ENCODE measurements around the gene SEPHS2. TPM values are rescaled to one million over a fixed set of nuclear protein-coding genes. Genes with fewer than 3 reads are reported as not detected.
"Not testable (repeated sequence)": the region's sequence is repeated elsewhere in the genome, so short reads cannot be mapped to it uniquely, and the experiment has no call there.

Gene SEPHS2, protein sequence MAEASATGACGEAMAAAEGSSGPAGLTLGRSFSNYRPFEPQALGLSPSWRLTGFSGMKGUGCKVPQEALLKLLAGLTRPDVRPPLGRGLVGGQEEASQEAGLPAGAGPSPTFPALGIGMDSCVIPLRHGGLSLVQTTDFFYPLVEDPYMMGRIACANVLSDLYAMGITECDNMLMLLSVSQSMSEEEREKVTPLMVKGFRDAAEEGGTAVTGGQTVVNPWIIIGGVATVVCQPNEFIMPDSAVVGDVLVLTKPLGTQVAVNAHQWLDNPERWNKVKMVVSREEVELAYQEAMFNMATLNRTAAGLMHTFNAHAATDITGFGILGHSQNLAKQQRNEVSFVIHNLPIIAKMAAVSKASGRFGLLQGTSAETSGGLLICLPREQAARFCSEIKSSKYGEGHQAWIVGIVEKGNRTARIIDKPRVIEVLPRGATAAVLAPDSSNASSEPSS
- 4.0 and 5.0 TPM in 2 replicates for polyA plus RNA-seq (2014; cell fraction: cytosol; rRNA removed)
- 1.1 and 8.8 TPM in 2 replicates for polyA plus RNA-seq (2014; cell fraction: nucleus; rRNA removed)

DNA sequence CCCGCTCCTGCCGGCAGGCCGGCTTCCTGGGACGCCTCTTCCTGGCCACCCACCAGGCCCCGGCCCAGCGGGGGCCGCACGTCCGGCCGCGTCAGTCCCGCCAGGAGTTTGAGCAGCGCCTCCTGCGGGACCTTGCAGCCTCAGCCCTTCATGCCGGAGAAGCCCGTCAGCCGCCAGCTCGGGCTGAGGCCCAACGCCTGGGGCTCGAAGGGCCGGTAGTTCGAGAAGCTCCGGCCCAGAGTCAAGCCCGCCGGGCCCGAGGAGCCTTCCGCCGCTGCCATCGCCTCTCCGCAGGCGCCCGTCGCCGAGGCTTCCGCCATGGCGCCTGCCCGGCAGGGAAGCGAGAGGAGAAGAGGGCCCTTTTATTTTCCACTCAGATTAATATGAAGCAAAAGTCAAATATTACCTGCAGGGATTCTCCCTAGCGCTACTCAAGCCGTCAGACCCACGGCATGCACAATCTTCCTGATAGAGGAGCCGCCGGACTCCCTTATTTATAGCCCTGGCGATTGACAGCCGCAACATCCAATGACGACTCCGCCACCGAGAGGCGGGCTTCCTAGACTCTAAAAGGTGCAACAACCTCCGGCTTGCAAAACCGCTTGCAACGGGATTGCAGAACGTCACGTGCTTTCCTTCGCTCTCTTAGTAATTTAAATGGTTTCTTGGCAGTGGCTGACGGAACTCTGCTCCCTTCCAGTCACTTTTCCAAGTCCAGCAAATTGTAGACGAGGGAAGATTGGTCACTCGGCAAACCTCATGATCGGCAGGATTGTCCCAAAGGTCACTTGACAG, at the start of gene SEPHS2:
TSS of gene SEPHS2 (minus strand) at position 467 of the 795 bp plus-strand sequence. CDS start at position 320, 147 bp downstream.
- peak; percentile 98 for DNase-seq (ENCODE audit: low spot score)

DNA sequence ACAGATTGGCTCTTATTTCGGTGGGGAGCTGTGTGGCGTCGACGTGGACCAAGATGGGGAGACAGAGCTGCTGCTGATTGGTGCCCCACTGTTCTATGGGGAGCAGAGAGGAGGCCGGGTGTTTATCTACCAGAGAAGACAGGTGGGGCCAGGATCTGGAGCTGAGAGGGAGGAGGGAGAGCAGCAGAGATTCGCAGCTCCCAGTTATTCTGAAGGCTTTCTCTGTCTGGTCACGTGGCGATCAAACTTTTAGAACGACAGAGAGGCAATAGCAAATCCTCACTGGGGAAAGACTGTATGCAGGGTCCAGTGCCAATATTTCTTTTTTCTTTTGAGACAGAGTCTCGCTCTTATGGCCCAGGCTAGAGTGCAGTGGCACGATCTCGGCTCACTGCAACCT, 49.0 kb upstream of the SEPHS2 start:
- DNase-seq (ENCODE audit: low spot score), result no peak

DNA sequence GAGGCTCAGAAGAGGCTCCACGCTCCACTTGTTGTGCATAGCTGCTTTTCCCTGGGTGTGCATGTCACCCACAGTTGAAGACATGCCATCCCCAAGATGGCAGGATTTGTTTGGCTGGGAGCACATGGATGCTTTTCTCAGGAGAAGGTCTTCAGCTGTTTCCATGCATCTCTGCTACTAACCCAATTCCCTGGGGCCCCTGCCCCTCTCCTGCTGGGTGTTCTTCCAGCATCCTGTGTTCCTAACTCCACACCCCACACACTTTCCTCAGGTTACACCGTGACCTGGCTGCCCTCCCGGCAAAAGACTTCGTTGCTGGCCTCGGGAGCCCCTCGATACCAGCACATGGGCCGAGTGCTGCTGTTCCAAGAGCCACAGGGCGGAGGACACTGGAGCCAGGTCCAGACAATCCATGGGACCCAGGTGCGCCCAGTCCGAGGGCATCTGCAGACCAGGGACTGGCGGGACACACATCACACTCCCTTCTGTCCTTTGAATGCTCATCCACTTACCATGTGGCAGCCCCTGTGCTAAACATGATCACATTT, 48.3 kb upstream of the SEPHS2 start:
- DNase-seq (ENCODE audit: low spot score), result no peak

DNA sequence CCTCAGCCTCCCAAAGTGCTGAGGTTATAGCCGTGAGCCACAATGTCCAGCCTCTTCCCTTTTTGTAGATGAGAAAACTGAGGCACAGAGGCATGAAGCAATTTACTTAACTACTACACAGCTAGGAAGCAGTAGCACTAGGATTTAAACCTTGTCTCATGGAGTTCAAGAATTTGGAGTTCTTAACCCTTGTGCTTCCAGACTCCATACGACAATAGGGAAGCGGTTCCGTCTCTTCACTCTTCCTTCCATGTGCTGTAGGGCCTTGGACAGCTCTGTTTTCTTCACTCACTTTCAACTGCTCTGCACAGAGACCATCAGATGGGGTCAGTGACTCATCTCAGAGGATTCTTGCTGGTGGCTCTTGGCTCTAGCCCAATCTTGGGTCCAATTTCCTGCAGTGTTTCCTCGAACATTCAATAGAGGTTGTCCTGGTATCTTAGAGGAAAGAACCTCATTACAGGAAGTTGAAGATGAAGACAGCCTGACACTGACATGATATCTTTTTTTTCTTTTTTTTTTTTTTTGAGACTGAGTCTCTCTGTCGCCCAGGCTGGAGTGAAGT, 46.2 kb upstream of the SEPHS2 start:
- DNase-seq (ENCODE audit: low spot score), result no peak

DNA sequence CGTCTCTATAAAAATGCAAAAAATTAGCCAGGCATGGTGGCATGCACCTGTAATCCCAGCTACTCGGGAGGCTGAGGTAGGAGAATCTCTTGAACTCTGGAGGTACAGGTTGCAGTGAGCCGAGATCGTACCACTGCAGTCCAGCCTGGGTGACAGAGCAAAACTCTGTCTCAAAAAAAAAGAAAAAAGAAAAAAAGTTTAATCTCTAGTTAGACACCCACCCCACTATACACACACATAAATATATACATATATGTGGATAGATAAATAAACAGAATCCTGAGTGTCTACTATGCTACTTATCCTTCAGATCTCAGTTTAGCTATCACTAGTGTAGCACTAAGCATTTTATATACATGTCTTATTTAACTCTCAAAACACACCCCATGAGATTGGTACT, 45.6 kb upstream of the SEPHS2 start:
- DNase-seq (ENCODE audit: low spot score), result no peak

DNA sequence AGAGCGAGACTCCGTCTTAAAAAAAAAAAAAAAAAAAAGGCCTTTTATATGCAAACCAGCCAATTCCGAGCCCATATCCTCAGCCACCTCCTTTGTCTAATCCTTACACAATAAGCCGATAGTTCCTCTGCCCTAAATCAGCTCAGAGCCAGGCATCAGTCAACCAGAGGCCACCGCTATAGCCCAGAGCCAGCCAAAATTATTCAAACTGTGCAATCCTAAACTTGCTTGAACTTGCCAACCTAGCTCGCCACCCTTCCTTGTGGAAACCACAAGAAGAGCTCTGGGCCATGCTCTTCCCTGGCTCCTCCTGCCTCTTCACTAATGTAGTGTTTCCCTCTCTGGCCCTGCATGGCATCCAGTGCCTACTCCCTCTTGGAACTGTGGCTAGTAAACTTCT, 44.5 kb upstream of the SEPHS2 start:
- DNase-seq (ENCODE audit: low spot score), result no peak

DNA sequence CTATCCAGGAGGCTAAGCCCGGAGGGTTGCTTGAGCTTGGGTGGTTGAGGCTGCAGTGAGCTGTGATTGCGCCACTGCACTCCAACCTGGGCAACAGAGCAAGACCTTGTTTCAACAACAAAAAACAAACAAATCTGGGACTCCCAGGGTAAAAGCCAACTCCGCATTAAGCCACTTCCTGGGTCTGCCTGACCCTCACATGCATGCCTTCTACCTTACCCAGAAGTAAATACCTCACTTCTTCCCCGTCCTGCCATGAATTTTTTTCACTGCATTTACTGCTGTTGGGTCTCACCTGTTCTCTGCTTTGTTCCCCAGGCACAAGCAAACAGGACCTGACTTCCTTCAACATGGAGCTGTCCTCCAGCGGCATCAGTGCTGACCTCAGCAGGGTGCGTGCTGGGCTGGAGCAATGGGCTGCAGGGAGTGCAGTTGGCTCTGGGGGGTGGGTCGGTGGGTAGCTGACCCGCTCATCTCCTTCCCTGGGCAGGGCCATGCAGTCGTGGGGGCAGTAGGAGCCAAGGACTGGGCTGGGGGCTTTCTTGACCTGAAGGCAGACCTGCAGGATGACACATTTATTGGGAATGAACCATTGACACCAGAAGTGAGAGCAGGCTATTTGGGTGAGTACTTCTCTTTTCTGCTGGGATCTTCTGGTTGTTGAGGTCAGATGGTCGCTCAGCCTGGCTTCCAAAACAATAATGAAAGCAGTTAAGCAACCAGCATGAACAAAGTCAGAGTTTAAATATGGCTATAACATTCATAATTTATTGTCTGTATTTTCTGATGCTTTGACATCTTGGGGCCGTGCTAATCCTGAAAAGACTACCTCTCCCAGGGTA, 43.3 kb upstream of the SEPHS2 start:
- no peak for DNase-seq (ENCODE audit: low spot score)

DNA sequence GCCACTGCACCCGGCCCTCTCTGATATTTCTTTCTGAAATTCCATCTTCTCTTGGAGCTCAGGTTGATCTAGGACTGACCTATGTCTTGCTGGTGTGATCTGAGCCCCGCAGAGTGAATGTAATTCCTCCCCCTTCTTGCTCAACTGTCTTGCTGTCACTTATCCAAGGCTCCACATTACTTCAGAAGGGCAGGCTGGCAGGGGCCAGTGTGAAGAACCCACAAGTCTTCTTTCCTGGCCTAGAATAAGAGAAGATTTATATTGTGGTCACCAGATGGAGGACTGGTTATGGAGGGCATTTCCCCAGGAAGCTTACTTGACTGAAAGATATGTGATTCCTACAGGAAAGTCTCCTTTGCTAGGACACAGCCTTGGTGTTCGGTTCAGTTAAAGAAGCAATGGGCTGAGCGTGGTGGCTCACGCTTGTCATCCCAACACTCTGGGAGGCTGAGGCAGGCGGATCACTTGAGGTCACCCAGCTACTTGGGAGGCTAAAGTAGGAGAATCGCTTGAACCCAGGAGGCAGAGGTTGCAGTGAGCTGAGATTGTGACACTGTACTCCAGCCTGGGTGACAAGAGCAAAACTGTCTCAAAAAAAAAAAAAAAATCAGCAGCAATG, 40.3 kb upstream of the SEPHS2 start:
- no peak for DNase-seq (ENCODE audit: low spot score)

DNA sequence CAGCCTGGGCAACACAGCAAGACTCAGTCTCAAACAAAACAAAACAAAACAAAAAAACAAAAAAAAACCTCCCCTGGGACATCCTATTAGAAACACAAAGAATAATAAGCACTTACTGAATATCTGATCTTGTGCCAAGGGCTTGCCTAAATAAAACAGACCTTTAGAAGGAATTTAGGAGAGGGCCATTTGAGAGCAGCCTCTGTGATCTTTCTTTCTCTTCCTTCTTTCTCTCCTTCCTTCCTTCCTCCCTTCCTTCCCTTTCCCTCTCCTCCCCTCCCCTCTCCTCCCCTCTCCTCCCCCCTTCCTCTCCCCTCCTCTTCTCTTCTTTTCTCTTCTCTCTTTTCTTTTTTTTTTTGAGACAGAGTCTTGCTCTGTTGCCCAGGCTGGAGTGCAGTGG, 39.2 kb upstream of the SEPHS2 start:
- no peak for DNase-seq (ENCODE audit: low spot score)

DNA sequence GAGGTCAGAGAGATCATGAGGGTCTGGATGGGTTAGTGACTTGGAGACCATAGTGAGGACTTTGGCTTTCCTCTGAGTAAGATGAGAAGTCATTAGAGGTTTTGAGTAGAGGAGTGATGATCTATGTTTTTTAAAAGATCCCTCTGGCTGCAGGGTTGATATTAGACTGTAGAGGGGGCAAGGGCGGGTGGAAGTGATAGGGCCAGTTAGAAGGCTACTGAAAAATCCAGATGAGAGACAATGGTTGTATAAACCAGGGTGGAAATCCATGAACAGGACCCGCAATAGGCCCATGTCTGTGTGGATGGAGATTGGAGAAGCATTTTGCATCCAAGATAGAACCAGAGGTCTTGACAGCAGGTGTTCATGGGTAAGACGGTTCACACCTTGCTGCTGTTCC, 36.7 kb upstream of the SEPHS2 start:
- no peak for DNase-seq (ENCODE audit: low spot score)

DNA sequence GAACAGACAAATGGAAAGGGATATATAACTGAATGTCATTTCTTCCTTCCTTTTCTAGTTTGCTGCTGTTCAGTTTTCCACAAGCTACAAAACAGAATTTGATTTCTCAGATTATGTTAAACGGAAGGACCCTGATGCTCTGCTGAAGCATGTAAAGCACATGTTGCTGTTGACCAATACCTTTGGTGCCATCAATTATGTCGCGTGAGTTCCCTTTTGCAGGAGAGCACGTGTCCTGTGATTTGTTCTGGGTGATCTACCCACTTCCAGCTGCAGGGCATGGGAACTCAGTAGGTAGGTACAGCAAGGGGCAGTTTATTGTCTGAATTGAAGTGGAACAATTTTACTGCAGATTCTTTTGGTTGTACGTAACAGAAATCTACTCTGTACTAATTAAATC, 35.7 kb upstream of the SEPHS2 start:
- DNase-seq (ENCODE audit: low spot score), result no peak

DNA sequence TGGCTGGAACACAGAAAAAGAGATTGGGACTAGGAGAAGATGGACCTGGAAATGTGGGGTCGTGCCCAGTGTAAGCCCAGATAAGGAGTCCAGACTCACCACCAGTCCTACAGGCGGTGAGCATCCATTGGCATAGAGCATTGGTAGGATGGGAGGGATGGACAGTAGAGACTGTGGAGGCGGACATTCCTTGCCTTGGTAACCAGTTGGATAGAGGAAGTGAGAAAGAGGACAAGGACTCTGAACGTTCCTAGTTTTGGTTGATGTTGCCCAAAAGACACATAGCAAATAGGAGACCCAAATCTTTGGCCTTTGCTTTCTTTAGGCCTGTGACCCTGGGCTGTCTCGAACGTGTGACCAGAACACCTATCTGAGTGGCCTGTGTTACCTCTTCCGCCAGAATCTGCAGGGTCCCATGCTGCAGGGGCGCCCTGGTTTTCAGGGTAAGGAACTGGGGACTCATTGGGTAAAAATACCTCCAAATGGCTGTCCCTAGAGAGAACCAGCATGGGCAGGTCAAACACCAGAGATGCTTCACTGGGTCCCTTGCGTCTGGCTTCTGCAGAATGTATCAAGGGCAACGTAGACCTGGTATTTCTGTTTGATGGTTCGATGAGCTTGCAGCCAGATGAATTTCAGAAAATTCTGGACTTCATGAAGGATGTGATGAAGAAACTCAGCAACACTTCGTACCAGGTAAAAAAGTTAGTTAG, 33.2 kb upstream of the SEPHS2 start:
- no peak for DNase-seq (ENCODE audit: low spot score)

DNA sequence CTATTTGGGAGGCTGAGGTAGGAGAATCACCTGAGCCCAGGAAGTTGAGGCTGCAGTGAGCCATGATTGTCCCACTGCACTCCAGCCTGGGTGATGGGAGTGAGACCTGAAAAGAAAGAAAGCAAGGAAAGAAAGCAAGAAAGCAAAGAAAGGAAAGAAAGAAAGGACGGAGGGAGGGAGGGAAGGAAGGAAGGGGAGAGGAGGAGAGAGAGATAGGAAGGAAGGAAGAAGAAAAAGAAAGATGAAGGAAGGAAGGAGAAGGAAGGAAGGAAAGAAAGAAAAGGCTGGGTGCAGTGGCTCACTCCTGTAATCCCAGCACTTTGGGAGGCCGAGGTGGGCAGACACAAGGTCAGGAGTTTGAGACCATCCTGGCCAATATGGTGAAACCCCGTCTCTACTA, 32.1 kb upstream of the SEPHS2 start:
- not testable (repeated sequence) for DNase-seq (ENCODE audit: low spot score)

DNA sequence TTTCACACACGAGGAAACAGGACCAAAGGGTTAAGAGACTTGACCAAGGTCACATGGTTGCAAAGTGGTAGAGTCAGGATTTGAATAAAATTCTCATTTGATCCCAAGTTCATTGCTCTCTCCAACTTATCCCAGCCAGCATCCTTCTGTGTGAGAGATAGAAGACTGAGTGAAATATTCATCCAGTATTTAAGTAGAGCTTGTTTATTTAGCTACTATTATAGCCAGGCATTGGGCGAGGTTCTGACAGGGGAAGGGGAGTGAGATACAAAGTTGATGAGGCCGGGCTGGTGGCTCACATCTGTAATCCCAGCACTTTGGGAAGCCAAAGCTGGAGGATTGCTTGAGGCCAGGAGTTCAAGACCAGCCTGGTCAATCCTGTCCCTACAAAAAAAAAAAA, 31.3 kb upstream of the SEPHS2 start:
- no peak for DNase-seq (ENCODE audit: low spot score)

DNA sequence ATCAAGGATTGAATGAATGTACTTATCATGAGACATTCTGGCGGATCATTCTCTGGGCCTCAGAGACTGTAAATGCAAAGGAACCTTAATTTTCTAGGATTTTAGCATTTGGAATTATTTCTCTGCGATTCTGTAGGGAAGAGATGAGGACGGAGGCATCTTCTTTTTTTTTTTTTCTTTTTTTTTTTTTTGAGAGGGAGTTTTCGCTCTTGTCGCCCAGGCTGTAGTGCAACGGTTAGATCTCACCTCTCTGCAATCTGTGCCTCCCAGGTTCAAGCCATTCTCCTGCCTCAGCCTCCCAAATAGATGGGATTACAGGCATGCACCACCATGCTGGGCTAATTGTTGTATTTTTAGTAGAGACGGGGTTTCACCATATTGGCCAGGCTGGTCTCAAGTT, 29.0 kb upstream of the SEPHS2 start:
- DNase-seq (ENCODE audit: low spot score), result no peak

DNA sequence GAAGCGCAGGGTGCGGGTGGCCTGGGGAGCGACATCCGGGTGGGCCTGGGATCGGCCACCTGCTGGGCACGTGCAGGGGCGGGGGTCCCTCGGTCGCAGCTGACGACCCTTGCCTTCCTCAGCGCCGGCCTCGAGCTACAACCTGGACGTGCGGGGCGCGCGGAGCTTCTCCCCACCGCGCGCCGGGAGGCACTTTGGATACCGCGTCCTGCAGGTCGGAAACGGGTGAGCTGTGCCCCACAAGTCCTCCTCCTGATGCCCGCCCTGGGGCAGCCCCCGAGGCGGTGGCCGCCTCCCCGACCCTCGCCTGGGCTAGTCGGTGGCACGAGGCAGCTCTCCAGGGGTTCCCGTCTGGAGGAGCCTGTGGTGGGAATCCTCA, 28.4 kb upstream of the SEPHS2 start:
- no peak for DNase-seq (ENCODE audit: low spot score)

DNA sequence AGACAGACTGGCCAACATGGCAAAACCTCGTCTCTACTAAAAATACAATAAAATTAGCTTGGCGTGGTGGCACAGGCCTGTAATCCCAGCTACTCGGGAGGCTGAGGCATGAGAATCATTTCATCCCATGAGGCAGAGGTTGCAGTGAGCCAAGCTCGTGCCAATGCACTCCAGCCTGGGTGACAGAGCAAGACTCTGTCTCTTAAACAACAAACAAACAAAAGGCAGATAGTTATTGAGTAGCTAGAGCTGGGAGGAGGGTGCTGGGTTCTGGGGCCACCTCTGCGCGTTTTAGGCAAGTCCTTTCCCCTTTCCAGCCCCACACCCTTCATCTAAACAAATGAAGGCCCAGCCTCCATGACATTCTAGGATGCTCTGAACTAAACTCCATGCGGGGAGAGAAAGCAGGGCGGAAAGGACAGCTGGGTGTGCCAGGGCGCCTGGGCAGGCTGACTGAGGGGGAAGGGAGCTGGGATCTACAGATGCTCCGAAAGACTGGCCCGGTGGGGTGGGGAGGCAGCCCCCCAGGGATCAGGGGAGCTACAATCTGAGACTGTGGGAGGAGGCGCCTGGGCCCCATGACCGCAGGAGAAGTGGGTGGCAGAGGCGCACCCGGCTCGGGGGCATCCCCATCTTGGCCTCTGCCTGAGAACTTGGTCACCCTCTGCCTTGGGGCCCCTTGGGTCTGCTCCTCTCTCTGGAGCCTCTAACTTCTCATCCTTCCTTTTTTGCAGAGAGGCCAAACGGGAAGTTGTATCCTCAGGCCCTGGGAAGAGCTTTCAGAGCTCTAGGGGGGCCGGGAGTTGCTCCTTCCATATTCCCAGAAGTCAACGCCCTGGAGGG, 27.8 kb upstream of the SEPHS2 start:
- no peak for DNase-seq (ENCODE audit: low spot score)

DNA sequence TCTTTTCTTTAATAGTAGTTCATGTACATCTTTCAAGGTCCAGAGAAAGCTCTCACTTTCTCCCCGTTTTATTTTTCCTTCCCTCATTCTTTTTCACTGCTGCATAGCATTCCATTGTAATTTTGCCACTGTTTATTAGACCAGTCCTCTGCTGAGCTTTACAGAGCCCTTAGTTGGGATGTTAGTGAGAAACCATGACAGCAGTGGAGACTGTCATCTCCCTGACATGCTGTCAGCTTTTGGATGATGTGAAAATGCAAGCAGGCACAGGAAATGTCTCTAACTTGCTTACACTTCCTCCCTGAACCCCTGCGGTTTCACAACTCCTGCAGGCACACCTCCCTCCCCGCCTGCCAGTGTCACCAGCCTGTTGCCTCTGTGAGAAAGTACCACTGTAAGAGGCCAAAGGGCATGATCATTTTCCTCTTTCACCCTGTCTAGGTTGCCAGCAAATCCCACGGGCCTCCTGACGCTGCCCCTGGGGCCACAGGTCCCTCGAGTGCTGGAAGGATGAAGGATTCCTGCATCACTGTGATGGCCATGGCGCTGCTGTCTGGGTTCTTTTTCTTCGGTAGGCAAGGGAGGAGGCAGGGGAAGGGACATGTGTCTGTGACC, 26.8 kb upstream of the SEPHS2 start, which contains the start of gene ITGAL:
TSS of gene ITGAL (plus strand) at position 415 of the 615 bp plus-strand sequence. CDS start at position 511, 96 bp downstream.
- DNase-seq (ENCODE audit: low spot score), result no peak

DNA sequence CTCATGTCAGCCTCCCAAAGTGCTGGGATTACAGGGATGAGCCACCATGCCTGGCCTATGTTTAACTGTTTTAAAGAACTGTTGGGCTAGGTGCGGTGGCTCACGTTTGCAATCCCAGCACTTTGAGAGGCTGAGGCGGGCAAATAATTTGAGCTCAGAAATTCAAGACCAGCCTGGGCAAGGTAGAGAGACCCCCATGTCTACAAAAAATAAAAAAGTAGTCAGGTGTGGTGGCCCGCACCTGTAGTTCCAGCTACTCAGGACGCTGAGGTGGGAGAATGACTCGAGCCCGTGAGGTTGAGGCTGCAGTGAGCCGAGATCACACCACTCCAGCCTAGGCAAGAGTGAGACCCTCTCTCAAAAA, 24.9 kb upstream of the SEPHS2 start:
- DNase-seq (ENCODE audit: low spot score), result no peak

Data from SK-N-DZ (cell line).